Activated CD4-positive, alpha-beta T cell treated with anti-CD3 and anti-CD28 coated beads, Interleukin-2, amount 50 U/mL, for 24 hours (primary cell): ENCODE data around the gene MSANTD7.
"Not testable (repeated sequence)": the region's sequence is repeated elsewhere in the genome, so short reads cannot be mapped to it uniquely, and the experiment has no call there.

Source experiments
- DNase-seq, 2 donors: peaks; one replicate each; pipeline ENCODE4 v3.0.0-alpha.2; 2020; ENCODE audit warnings: low read depth in 1 of 2, low spot score in 1 of 2

The MSANTD7 gene

GRCh38 chr10:14837003-14837756 lies 926 bp upstream of the MSANTD7 start:
- DNase-seq: no peak

- peak in 1 of 2 donors; percentile 4 for DNase-seq
These were observed 637 bp downstream of the MSANTD7 start for GRCh38 chr10:14838582-14839304.

- no peak for DNase-seq
These were observed 1.2 kb downstream of the MSANTD7 start for GRCh38 chr10:14839305-14839695.

GRCh38 chr10:14840178-14840577 lies 2.1 kb downstream of the MSANTD7 start:
- DNase-seq: no peak

GRCh38 chr10:14843327-14843988 lies 5.4 kb downstream of the MSANTD7 start:
- no peak for DNase-seq

GRCh38 chr10:14844948-14845347 lies 6.8 kb downstream of the MSANTD7 start:
- DNase-seq: no peak

GRCh38 chr10:14852236-14852635 lies 14.1 kb downstream of the MSANTD7 start:
- DNase-seq: no peak

- DNase-seq: no peak
These were observed 17.3 kb downstream of the MSANTD7 start for GRCh38 chr10:14855453-14855852.

GRCh38 chr10:14858338-14858960 lies 20.3 kb downstream of the MSANTD7 start:
- no peak for DNase-seq

- no peak for DNase-seq
These were observed 20.9 kb downstream of the MSANTD7 start for GRCh38 chr10:14859043-14859442.

- no peak for DNase-seq
These were observed 21.7 kb downstream of the MSANTD7 start for GRCh38 chr10:14859775-14860174.

GRCh38 chr10:14860791-14861190 lies 22.7 kb downstream of the MSANTD7 start:
- DNase-seq: no peak

- DNase-seq: not testable (repeated sequence)
These were observed 26.4 kb downstream of the MSANTD7 start for GRCh38 chr10:14864466-14864865.

- not testable (repeated sequence) for DNase-seq
These were observed 26.8 kb downstream of the MSANTD7 start for GRCh38 chr10:14864871-14865270.

GRCh38 chr10:14873090-14873760 lies 35.1 kb downstream of the MSANTD7 start:
- DNase-seq: no peak

- no peak for DNase-seq
These were observed 37.8 kb downstream of the MSANTD7 start for GRCh38 chr10:14875941-14876340.

- DNase-seq: no peak
These were observed 38.7 kb downstream of the MSANTD7 start for GRCh38 chr10:14876764-14877163.

GRCh38 chr10:14878266-14879123 lies 40.4 kb downstream of the MSANTD7 start, which contains the start of gene SUV39H2:
TSS of gene SUV39H2 (plus strand) at chr10:14878866. CDS start at chr10:14878889, 23 bp downstream.
- DNase-seq: peak; percentile 86 to 91

GRCh38 chr10:14879124-14879927 lies 41.2 kb downstream of the MSANTD7 start:
- DNase-seq: peak; percentile 13 to 18
